Tibial nerve (tissue), 4 donors: ENCODE measurements around the gene ATP11A.

Source experiments
- CTCF ChIP-seq, 5 experiments: fragments of 200-600 bp in 3 of 5; fragments of 450-650 bp in 2 of 5; sonication (generic) in 3 of 5; IDR thresholded peaks; one replicate each; pipeline ENCODE4 v1.5.1; 2016 to 2019; ENCODE audit warnings: antibody characterized with exemption in 5 of 5, mild to moderate bottlenecking in 3 of 5, moderate library complexity in 2 of 5
- EP300 ChIP-seq, 2 donors: sonication (generic); formaldehyde crosslinking; IDR thresholded peaks; one replicate each; pipeline ENCODE4 v1.6.1; 2017; ENCODE audit warnings: antibody characterized with exemption in 2 of 2, mild to moderate bottlenecking in 1 of 2
- POLR2A ChIP-seq, 2 donors: fragments of 450-650 bp; IDR thresholded peaks; one replicate each; pipeline ENCODE4 v1.6.1; 2017; ENCODE audit warnings: antibody characterized with exemption in 2 of 2, mild to moderate bottlenecking in 2 of 2, moderate library complexity in 2 of 2

- TF ChIP-seq CTCF (IDR thresholded peaks at IDR 0.05): no peak
- no peak for TF ChIP-seq POLR2A (IDR thresholded peaks at IDR 0.05)
- no peak for TF ChIP-seq EP300 (IDR thresholded peaks at IDR 0.05)
Observed at GRCh38 chr13:112781287-112781686, 91.4 kb downstream of the ATP11A start.
